ENCODE results near the gene APBB2.

Gene APBB2

GRCh38 chr4:41209187-41209586 lies 5.2 kb downstream of the APBB2 start:
- Histone ChIP-seq H3K18ac (ENCODE audit: low read depth in 1 of 2, low read length in 2 of 2) (no peak overlapping the region), H3K4ac (ENCODE audit: low read depth in 1 of 2, low read length in 2 of 2) (no peak overlapping the region), H2BK12ac (ENCODE audit: low read length in 2 of 2) (no peak overlapping the region), H4K8ac (ENCODE audit: low read length) (no peak overlapping the region), H3K36me3 (ENCODE audit: control insufficient read depth in 1 of 2, insufficient read depth in 2 of 2, low read depth in 1 of 2, low read length in 2 of 2) (peaks cover 0 to 3% of the 10 kb centered on the region in 2 experiments), H3K9me3 (ENCODE audit: control insufficient read depth, low read length) (no peaks in the 10 kb centered on the region), H3K27me3 (ENCODE audit: control insufficient read depth in 1 of 2, insufficient read depth in 1 of 2, low read length in 2 of 2) (no peaks in the 10 kb centered on the region), H2AFZ (ENCODE audit: low read depth, low read length) (no peak overlapping the region), H3K4me3 (ENCODE audit: insufficient read depth in 1 of 2, low read depth in 1 of 2, low read length in 2 of 2) (no peak overlapping the region), H3K9ac (ENCODE audit: low read length) (no peak overlapping the region), H3K4me2 (ENCODE audit: low read length, poor library complexity, severe bottlenecking) (no peak overlapping the region), H4K91ac (ENCODE audit: low read length) (no peak overlapping the region), H2BK15ac (ENCODE audit: low read depth, poor library complexity, severe bottlenecking) (no peak overlapping the region), H2BK5ac (ENCODE audit: low read depth, low read length, poor library complexity, severe bottlenecking) (no peak overlapping the region), H2AK5ac (ENCODE audit: low read length, severe bottlenecking) (peak overlapping the region; percentile 9), H2BK120ac (ENCODE audit: low read depth, low read length) (no peak overlapping the region), H3K23ac (ENCODE audit: low read length in 2 of 2) (no peak overlapping the region), H3K79me1 (replicated peaks; ENCODE audit: low read length, poor library complexity, severe bottlenecking) (no peaks in the 10 kb centered on the region), H3K14ac (ENCODE audit: low read length in 2 of 2) (no peak overlapping the region), H3K4me1 (ENCODE audit: control insufficient read depth, insufficient read depth, low read depth, low read length) (peaks cover 10% of the 10 kb centered on the region), H3K27ac (ENCODE audit: low read length, poor library complexity, severe bottlenecking) (peak overlapping the region; percentile 86)
- WGBS = 93% methylated on average over 5 of the region's 5 CpGs
- no peak for DNase-seq

DNA sequence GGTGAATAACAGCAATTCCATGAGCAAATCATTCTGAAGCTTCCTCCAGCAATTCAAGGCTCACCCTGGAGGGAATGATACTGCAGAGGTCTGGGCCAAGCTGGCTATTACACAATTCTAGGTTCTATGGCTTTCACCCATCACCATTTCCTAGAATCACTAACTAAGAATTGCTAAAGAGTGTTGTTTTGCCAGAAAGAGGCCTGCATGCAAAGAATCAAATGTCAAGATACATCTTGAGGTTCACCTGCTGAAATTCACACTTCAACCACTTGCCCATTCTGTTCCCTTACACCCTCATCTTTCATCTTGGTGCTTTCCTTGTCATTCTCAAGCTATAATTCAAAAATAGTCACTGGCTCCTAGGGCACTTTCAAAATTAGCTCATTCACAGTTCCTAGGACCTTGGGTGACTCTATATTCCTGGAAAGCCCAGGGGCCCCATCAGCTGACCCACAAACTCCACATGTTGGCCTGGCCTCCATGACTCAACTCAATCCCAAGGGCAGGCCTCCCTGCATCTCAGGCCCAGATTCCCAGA lies 7.0 kb downstream of the APBB2 start:
- Histone ChIP-seq H3K36me3 (ENCODE audit: control insufficient read depth in 1 of 2, insufficient read depth in 2 of 2, low read depth in 1 of 2, low read length in 2 of 2) (peaks cover 0 to 3% of the 10 kb centered on the region in 2 experiments), H2AK5ac (ENCODE audit: low read length, severe bottlenecking) (peak overlapping the region; percentile 88)
- DNase-seq = peak; percentile 28

GRCh38 chr4:41205854-41206460 lies 8.4 kb downstream of the APBB2 start:
- no peak overlapping the region for H3K4ac ChIP-seq (ENCODE audit: low read depth in 1 of 2, low read length in 2 of 2)
- WGBS = 93% methylated on average over 1 of the region's 2 CpGs
- H3K4me1 ChIP-seq (ENCODE audit: control insufficient read depth, insufficient read depth, low read depth, low read length) = peaks cover 19% of the 10 kb centered on the region
- H3K27me3 ChIP-seq (ENCODE audit: control insufficient read depth in 1 of 2, insufficient read depth in 1 of 2, low read length in 2 of 2) = no peaks in the 10 kb centered on the region
- peak overlapping the region; percentile 24 for H2BK120ac ChIP-seq (ENCODE audit: low read depth, low read length)
- peak overlapping the region; percentile 31 for H4K91ac ChIP-seq (ENCODE audit: low read length)
- H3K18ac ChIP-seq (ENCODE audit: low read depth in 1 of 2, low read length in 2 of 2) = peak overlapping the region in 1 of 2 experiments; percentile 28
- H3K23ac ChIP-seq (ENCODE audit: low read length in 2 of 2) = no peak overlapping the region
- H2BK12ac ChIP-seq (ENCODE audit: low read length in 2 of 2) = peak overlapping the region in 1 of 2 experiments; percentile 51
- no peaks in the 10 kb centered on the region for H3K9me3 ChIP-seq (ENCODE audit: control insufficient read depth, low read length)
- H3K4me3 ChIP-seq (ENCODE audit: insufficient read depth in 1 of 2, low read depth in 1 of 2, low read length in 2 of 2) = no peak overlapping the region
- H3K4me2 ChIP-seq (ENCODE audit: low read length, poor library complexity, severe bottlenecking) = no peak overlapping the region
- no peak overlapping the region for H2BK5ac ChIP-seq (ENCODE audit: low read depth, low read length, poor library complexity, severe bottlenecking)
- H2AFZ ChIP-seq (ENCODE audit: low read depth, low read length) = no peak overlapping the region
- H3K27ac ChIP-seq (ENCODE audit: low read length, poor library complexity, severe bottlenecking) = peak overlapping the region; percentile 41
- DNase-seq = no peak
- no peak overlapping the region for H4K8ac ChIP-seq (ENCODE audit: low read length)
- peaks cover 0 to 3% of the 10 kb centered on the region in 2 experiments for H3K36me3 ChIP-seq (ENCODE audit: control insufficient read depth in 1 of 2, insufficient read depth in 2 of 2, low read depth in 1 of 2, low read length in 2 of 2)
- H3K79me1 ChIP-seq (replicated peaks; ENCODE audit: low read length, poor library complexity, severe bottlenecking) = no peaks in the 10 kb centered on the region
- H2AK5ac ChIP-seq (ENCODE audit: low read length, severe bottlenecking) = peak overlapping the region; percentile 67
- H2BK15ac ChIP-seq (ENCODE audit: low read depth, poor library complexity, severe bottlenecking) = no peak overlapping the region
- H3K14ac ChIP-seq (ENCODE audit: low read length in 2 of 2) = no peak overlapping the region
- H3K9ac ChIP-seq (ENCODE audit: low read length) = no peak overlapping the region

More for the DNA sequence above, 7.0 kb downstream of the APBB2 start:
- Histone ChIP-seq H2BK15ac (ENCODE audit: low read depth, poor library complexity, severe bottlenecking) (no peak overlapping the region), H3K4ac (ENCODE audit: low read depth in 1 of 2, low read length in 2 of 2) (no peak overlapping the region), H3K79me1 (replicated peaks; ENCODE audit: low read length, poor library complexity, severe bottlenecking) (no peaks in the 10 kb centered on the region), H2BK12ac (ENCODE audit: low read length in 2 of 2) (no peak overlapping the region), H3K14ac (ENCODE audit: low read length in 2 of 2) (no peak overlapping the region), H3K18ac (ENCODE audit: low read depth in 1 of 2, low read length in 2 of 2) (no peak overlapping the region), H2BK120ac (ENCODE audit: low read depth, low read length) (no peak overlapping the region), H3K27me3 (ENCODE audit: control insufficient read depth in 1 of 2, insufficient read depth in 1 of 2, low read length in 2 of 2) (no peaks in the 10 kb centered on the region), H3K9ac (ENCODE audit: low read length) (no peak overlapping the region), H4K91ac (ENCODE audit: low read length) (no peak overlapping the region), H3K23ac (ENCODE audit: low read length in 2 of 2) (no peak overlapping the region), H3K4me1 (ENCODE audit: control insufficient read depth, insufficient read depth, low read depth, low read length) (peaks cover 16% of the 10 kb centered on the region), H3K9me3 (ENCODE audit: control insufficient read depth, low read length) (no peaks in the 10 kb centered on the region), H4K8ac (ENCODE audit: low read length) (no peak overlapping the region), H2AFZ (ENCODE audit: low read depth, low read length) (no peak overlapping the region), H3K4me3 (ENCODE audit: insufficient read depth in 1 of 2, low read depth in 1 of 2, low read length in 2 of 2) (peak overlapping the region in 1 of 2 experiments; percentile 8), H2BK5ac (ENCODE audit: low read depth, low read length, poor library complexity, severe bottlenecking) (no peak overlapping the region), H3K4me2 (ENCODE audit: low read length, poor library complexity, severe bottlenecking) (no peak overlapping the region), H3K27ac (ENCODE audit: low read length, poor library complexity, severe bottlenecking) (peak overlapping the region; percentile 39)

GRCh38 chr4:41205130-41205529 lies 9.2 kb downstream of the APBB2 start:
- Histone ChIP-seq H3K4me1 (ENCODE audit: control insufficient read depth, insufficient read depth, low read depth, low read length) (peaks cover 19% of the 10 kb centered on the region), H3K27ac (ENCODE audit: low read length, poor library complexity, severe bottlenecking) (peak overlapping the region; percentile 94), H2AFZ (ENCODE audit: low read depth, low read length) (no peak overlapping the region), H3K4me2 (ENCODE audit: low read length, poor library complexity, severe bottlenecking) (no peak overlapping the region), H3K18ac (ENCODE audit: low read depth in 1 of 2, low read length in 2 of 2) (no peak overlapping the region), H3K14ac (ENCODE audit: low read length in 2 of 2) (no peak overlapping the region), H2BK12ac (ENCODE audit: low read length in 2 of 2) (peak overlapping the region in 1 of 2 experiments; percentile 29), H3K4me3 (ENCODE audit: insufficient read depth in 1 of 2, low read depth in 1 of 2, low read length in 2 of 2) (no peak overlapping the region), H2AK5ac (ENCODE audit: low read length, severe bottlenecking) (peak overlapping the region; percentile 85), H3K79me1 (replicated peaks; ENCODE audit: low read length, poor library complexity, severe bottlenecking) (no peaks in the 10 kb centered on the region), H3K36me3 (ENCODE audit: control insufficient read depth in 1 of 2, insufficient read depth in 2 of 2, low read depth in 1 of 2, low read length in 2 of 2) (peaks cover 0 to 3% of the 10 kb centered on the region in 2 experiments), H4K8ac (ENCODE audit: low read length) (no peak overlapping the region), H4K91ac (ENCODE audit: low read length) (no peak overlapping the region), H3K9me3 (ENCODE audit: control insufficient read depth, low read length) (no peaks in the 10 kb centered on the region), H2BK5ac (ENCODE audit: low read depth, low read length, poor library complexity, severe bottlenecking) (peak overlapping the region; percentile 34), H3K27me3 (ENCODE audit: control insufficient read depth in 1 of 2, insufficient read depth in 1 of 2, low read length in 2 of 2) (no peaks in the 10 kb centered on the region), H2BK120ac (ENCODE audit: low read depth, low read length) (no peak overlapping the region), H2BK15ac (ENCODE audit: low read depth, poor library complexity, severe bottlenecking) (no peak overlapping the region), H3K4ac (ENCODE audit: low read depth in 1 of 2, low read length in 2 of 2) (no peak overlapping the region), H3K23ac (ENCODE audit: low read length in 2 of 2) (no peak overlapping the region), H3K9ac (ENCODE audit: low read length) (no peak overlapping the region)
- no peak for DNase-seq
- 89% methylated on average over 3 of the region's 3 CpGs for WGBS

All from mesenchymal stem cell (in vitro differentiated cells and primary cell).